Measurements from ENCODE around the gene CSGALNACT2. TPM values are rescaled to one million over a fixed set of nuclear protein-coding genes. Genes with fewer than 3 reads are reported as not detected.

The CSGALNACT2 gene
- total RNA-seq, 1 donor = 7.3 TPM

DNA sequence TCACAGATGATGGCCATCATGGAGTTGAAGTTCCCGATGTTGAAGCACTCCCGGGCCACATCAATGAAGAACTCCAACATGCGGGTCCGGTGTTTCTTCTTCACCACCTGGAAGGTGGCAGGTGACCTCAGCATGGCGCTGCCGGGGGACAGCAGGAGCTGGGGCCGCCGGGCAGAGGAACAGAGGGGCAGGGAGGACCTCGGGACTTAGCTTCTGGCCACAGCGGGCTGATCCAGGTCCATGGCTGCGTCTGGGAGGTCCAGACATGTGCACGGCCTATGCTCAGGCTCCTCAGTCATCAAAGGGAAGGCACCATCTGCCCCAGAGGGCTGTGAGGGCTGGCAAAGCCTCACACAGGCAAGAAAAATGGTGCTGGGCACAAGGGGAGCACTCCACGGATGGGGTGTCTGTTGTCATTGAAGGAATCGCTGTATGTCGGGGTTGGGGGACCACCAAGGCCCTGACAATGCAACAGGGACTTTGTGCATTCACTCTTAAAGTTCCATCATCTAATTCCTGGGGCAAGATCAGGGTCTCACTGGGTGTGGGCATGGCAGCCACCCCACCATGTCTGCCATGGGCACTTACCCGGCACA lies 60.9 kb downstream of the CSGALNACT2 start:
- DNase-seq (ENCODE audit: low read depth in 2 of 3, low spot score in 2 of 3) = no peak

DNA sequence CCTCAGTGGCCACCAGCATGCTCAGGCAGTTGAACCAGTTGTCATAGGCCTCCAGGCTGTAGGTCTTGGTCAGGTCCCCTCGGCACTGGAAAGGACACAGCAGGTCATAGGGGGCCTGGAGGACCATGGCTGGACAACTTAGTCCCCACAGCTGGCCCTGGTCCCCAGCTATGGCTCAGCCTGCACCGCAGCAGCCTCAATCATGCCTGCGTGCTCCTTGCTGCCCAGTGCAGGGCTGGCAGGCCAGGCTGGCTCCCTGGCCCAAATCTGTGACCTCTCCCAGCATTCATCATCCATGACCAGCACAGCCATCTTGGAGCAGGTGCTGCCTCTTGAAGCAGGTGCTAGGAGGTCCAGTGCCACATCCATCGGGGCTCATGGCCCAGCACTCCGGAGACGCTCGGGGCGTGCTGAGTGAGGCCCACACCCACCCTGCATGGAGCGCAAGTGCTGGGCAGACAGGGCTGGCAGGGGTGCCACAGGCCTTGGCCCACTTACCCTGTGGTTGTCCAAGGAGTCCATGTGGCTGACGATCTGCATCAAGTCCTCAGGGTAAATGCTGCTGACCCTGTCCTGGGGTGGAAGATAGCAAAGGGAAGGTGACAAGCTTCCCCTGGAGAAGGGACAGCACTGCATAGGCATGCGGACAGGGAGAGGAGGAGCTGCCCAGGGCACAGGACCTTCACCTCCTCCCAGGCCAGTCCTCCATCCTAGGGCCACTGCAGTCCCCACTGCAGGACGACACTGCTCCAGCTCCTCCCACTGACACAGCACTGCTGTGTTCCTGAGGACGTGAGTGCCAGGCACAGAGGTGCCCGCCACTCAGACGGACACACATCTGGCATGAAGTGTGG lies 61.7 kb downstream of the CSGALNACT2 start:
- DNase-seq (ENCODE audit: low read depth in 2 of 3, low spot score in 2 of 3) = no peak

DNA sequence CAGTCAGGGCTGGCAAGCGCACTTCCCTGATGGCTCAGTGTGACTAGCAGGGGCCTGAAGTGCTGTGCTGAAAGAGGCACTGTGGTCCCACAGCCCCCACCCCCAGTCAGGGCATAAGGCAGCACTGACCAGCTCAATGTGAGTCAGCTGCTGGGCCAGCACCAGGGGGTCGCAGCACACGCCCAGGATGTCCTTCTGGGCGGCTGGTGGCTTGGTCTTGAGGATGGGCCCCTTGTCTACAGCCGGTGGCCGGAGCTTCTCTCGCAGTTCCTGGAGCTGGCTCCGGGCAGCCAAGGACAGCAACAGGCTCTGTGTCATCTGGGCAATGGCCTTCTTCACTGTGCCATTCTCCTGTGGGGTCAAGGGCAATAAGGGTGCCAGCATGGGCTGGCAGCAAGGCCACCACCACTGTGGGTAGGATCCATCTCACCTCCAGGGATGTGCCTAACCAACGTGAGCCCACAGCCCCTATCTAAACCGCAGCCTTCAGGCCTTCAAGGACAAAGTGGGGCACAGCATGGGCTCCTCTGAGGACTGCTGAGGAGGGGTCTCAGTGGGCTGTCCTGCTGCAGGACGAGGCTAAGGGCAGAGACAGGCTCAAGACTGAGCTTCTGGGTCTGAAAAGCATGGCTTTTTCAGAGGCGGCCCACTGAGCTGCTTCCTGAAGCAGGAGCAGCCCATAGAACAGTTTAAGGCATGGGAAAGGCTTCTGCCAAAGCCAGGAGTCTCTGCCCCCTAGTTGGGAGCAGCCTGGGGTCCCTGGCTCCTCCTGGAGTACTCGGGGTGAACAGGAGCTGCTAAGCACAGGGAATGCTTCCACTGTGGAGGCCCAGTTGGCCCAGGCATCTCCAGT lies 62.5 kb downstream of the CSGALNACT2 start:
- DNase-seq (ENCODE audit: low read depth in 2 of 3, low spot score in 2 of 3) = no peak

DNA sequence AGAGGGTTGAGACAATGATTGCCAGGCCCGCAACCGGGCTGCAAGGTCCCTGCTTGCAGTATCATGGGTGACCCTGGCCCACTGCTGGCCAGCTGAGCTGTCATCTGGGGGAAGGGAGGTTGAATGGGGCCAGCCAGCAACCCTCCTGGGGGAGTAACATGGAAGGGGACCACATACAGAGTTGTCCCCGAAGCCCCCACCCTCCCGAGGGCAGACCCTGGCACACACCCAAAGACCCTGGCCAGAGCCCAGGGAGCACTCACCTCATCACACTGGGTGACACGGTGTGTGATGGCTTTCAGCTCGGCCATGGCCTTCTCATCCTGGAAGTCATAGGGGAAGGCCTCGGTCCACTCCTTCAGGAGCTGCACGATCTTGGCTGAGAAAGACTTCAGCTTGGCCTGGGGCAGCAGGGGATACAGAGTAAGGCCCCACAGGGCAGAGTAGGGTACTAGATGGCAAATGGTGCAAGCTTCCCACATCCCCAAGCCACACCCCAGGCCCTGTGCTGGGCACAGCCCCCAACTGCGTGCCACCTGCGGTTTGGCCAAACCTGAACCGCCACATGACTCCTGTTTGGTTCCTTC lies 63.4 kb downstream of the CSGALNACT2 start:
- no peak for DNase-seq (ENCODE audit: low read depth in 2 of 3, low spot score in 2 of 3)

DNA sequence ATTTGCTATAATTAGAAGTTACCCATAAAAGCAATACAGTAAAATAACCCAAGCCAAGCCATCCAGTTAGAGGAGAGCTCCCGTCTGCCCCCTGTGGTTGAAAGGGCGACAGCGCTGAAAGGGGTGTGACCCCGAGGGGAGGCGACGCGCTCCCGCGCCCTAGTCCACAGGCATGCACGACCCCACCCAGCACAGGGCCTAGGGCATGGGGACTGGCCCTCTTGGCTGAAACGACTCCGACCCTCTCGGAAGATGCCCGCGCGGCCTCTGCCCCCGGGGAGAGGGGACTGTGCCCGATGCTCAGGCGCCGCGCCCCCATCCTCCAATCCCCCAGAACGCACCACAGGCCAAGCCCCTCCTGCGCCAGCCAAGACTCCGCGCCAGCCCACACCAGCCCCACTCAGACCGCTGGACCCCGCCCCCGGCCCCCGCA lies 64.0 kb downstream of the CSGALNACT2 start:
- peak in 2 of 3 donors; percentile 65 to 85 for DNase-seq (ENCODE audit: low read depth in 2 of 3, low spot score in 2 of 3)

DNA sequence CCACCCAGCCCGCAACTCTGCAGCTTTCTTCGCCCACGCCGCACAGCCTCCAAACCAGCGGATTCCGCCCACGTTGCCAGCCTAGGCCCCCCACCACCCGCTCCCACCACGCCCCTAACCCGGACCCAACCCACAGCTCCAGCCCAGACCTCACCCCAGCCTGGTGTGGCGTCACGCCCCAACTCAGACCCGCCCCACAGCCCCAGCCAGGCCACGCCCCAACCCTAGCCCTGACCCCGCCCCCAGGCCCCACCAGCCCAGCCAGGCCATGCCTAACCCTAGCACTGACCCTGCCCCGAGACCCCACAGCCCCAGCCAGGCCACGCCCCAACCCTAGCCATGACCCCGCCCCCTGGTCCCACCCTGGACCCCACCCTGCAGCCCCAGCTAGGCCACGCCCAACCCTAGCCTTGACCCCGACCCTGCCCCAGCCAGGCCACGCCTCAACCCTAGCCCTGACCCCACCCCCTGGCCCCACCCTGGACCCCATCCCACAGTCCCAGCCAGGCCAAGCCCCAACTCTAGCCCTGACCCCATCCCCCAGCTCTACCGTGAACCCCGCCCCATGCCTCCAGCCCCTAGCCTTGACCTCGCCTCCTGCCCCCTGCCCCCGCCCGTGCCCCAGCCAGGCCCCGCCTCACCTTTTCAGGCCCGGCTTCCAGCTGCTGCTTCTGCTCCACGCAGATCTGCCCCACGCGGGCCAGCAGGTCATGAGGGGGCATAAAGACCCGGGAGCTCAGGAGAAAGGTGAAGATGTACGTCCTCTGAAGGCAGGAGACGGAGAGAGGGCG lies 64.6 kb downstream of the CSGALNACT2 start:
- DNase-seq (ENCODE audit: low read depth in 2 of 3, low spot score in 2 of 3) = peak in 2 of 3 donors; percentile 62 to 68

DNA sequence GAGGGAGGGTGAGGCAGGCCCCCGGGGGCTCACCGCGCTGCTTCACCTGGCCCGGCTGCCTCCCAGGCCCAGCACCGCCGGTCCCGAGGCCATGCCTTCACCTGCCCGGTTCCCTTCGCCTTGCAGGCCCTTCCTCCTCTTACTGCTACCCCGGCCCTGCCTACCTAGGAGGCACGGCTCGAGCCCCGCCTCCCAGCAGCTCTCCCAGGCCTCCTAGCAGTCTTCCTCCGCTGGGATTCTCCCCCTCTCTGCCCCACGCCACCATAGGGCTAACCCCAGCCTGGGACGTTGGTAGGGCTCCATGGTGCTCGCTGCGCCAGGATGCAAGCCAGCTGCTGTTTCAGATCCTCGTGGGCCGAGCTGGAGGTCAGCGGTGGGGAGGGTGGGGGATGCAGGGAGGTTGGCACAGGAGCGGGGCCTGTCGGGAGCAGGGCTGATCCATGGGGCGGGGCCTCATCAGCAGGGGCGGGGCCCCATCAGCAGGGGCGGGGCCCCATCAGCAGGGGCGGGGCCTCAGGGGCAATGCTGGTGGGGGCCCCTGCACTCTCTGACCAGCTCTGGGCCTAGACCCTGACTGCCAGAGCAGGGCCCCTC lies 65.3 kb downstream of the CSGALNACT2 start:
- peak in 2 of 3 donors; percentile 21 to 26 for DNase-seq (ENCODE audit: low read depth in 2 of 3, low spot score in 2 of 3)

DNA sequence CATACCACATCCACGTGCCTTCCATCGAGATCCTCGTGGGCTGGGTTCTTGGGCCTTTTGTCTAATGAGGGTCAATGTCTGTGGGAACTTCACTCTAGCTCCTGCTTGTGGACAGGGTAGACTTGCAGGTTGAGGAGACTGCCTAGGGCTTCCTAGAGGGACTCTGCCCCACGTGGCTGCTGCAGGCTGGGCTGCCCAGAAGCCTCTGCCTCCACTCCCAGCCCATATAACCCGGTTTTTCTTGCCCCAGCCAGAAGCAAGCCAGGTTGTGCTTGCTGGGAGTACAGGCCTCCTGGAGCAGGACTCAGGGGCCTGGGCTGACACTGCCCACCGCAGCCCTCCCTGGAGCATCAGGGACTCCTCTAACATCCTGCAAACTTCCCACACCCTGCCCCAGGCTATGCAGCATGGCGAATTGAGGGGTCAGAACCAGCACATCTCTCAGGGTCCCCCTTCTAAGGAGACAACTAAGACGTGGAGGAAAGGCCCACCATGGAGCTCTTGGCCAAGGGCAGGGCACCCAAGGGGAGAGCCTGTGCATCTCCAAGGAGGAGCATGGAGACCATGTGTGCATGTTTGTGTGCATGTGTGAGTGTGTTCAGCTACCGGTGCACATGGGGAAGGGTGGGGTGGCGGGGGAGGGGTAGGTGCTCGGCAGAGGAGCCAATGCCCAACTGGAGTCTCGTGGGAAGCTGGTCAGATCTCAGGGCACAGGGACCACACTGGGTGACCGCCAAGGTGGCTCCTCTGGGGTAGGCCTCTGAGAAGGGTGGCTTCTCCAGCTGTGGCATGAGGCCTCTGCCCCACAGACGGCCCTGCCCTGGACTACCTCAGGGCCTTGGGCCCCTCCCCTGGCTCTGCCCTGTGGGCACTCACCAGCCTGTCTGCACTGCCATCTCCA lies 66.0 kb downstream of the CSGALNACT2 start:
- DNase-seq (ENCODE audit: low read depth in 2 of 3, low spot score in 2 of 3) = peak in 1 of 3 donors; percentile 26

DNA sequence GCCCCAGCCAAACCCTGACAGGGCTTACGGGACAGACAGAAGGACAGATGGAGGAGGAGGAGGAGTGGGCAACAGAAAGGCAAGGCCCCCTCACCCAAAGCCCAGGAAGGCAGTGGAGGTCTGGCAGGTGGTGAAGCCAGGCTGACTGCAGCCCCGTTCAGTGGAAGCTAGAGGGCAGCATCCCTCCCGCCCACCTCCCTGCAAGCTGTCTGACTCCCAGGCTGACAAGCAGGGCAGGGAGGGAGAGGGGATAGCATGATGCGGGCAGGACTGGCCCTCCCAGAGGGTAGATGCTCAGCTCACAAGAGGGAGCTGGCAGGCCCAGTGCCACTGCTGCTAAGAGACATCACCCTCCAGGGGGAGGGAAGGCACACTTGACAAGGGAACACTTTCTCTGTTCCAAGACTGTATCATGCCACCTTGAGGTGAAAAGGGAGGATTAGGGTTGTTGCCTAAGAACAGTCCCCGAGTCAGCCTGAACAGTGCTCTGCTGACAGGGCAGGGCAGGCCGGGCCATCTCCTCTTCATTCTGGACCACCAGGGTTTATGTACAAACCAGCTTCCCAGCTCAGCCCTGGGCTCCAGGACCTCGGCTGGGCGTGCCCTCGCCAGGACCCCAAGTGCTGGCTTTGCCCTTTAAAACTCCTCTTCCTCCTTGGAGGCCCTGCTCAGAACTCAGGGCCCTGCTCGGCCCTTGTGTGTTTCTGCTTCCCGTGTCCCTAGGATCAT lies 66.9 kb downstream of the CSGALNACT2 start:
- DNase-seq (ENCODE audit: low read depth in 2 of 3, low spot score in 2 of 3) = peak in 2 of 3 donors; percentile 71 to 74

DNA sequence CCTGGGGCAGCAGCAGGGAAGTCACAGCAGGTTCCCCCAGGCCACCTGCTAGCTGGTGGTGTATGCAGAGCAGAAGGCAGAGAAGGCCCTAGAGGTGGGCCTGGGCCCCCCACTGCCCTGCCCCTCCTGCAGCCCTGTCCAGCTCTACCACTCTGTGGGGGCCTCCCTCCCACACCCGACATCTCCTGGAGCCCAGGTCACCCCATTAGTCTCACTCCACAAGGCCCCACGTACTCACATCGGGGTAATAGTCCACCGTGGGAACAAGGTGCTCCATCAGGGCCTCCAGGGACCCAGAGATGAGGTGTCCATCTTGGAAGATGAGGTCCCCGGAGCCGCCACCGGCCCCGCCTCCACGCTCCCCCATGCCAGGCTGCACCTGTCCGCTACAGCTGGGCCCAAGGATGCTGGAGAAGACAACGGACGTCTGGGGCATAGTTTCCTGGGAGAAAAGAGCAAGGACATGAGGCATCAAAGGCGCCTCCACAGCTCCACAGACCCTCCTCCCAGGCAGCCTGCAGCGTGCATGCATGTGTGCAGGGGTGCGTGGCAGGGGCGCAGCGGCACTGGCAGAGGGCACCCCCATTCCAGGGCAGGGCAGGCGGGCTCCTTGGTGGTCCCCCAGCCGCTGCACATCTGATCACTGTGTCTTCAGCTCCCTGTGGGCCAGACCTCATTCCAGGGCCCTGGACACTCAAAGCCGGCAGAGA lies 67.6 kb downstream of the CSGALNACT2 start:
- no peak for DNase-seq (ENCODE audit: low read depth in 2 of 3, low spot score in 2 of 3)

DNA sequence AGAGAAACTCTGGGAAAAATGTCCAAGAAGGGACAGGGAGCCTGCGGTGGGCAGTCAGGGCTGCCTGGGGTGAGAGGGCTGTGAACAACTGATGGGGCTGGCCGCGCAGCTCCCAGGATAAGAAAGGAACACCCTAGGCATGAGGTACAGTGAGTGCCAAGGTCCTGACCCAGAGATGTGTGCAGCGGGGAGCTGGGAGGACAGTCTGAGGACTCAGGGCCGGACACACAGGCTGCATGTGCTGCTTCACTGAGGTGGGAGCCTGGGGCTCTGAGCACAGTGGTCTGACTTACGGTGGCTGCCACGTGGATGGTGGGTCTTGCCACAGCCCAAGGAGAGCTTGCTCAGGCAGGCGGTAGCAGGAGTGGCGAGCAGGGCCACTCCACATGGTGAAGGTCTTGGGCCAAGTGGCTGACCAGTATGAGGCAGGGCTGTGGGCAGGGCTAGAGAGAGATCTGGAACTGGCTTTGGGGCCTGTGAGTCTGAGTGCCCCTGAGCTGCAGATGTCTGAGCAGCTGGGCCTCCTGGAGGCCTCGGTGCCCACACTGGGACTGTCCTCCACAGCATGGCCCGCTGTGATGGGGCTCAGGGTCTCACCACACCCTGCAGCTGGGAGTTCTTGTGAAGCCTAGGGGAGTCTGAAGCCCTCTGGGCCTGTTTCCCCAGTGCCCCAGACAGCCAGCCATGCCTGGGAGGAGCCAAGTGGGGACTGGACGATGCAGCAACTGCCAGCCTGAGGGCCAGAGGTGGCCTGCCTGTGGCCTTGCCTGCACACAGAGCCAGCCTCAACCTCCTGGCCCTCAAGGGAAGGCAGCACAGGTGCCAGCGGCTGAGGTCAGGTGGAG lies 68.4 kb downstream of the CSGALNACT2 start:
- no peak for DNase-seq (ENCODE audit: low read depth in 2 of 3, low spot score in 2 of 3)

DNA sequence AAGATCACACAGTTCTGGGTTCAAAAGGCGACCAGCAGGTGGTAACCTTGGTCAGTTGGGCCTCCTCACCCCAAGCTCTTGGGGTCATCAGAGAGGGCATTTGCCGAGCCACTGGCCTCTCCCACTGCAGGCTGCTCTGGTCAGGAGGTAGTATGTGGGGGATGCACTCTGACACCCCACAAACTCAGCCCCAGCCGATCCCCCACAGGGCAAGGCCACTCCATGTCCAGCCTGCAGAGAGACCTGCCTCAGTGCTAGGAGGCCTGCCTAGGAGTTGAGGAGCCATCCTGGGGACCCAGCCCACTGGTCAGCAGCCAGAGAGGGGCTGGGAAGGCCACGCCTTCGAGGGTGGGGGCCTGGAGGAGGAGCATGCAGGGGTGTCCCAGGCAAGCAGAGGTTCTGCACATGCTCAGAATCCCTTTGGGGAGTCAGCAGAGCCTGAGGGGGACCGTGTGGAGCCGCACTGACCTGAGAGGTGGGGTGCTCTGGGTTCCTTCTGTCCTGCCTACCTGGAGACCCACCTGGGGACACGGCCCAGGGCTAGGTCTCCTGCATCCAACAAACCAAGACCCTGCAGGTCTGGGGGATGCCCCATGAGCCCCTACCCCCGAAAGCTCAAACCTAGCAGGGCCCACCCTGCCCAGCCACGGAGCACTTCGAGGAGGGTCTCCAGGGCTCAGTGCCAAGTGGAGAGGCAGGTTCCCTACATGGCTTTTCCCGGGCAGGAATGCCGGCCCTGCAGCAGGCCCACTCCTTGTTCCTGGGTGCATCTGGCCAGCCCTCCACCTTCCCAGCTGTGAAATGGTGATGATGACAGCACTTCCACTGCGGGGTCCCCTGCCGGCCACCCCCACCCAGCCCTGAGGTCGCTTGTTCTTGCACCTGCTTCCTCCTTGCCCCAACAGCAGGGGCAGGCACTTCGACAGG lies 70.2 kb downstream of the CSGALNACT2 start:
- peak in 1 of 3 donors; percentile 40 for DNase-seq (ENCODE audit: low read depth in 2 of 3, low spot score in 2 of 3)

DNA sequence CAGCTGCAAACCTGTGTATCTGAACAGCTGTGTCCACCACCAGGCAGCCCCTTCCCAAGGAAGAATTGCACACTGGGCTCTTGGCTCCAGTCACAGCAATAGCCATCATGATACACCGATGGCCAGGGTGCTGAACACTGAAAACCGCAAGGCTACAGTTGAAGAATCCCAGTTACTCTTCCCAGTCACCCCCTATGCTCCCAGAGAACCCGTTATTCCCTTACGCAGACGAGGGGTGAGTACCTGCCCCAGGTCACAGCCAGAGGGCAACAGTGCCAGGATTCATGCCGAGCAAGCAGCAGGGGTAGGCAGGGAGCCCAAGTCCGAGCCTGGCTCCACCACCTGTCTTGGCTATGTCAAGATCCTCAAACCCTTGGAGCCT lies 70.8 kb downstream of the CSGALNACT2 start:
- no peak for DNase-seq (ENCODE audit: low read depth in 2 of 3, low spot score in 2 of 3)

DNA sequence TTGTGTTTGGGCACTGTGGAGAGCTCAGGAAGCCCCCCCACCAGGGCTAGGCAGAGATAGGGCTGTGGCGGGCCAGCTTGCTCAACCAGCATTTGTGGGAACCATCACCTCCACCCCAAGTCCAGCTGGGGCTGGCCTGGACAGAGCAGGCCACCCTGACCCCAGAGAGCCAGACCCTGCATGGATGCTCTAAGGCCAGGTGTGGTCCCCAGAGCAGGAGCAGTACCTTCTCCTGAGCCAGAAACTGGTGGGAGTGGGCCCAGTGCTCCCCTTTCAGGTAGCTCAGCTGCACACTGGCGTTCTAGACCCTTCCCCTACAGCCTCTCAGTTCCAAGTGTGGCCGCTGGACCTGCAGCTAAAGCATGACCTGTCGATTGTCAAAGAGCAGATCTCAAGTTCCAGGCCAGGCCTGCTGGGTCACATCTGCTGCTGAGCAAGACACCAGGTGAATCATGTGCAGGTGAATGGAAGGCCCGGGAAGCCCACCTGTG lies 71.5 kb downstream of the CSGALNACT2 start:
- DNase-seq (ENCODE audit: low read depth in 2 of 3, low spot score in 2 of 3) = no peak

DNA sequence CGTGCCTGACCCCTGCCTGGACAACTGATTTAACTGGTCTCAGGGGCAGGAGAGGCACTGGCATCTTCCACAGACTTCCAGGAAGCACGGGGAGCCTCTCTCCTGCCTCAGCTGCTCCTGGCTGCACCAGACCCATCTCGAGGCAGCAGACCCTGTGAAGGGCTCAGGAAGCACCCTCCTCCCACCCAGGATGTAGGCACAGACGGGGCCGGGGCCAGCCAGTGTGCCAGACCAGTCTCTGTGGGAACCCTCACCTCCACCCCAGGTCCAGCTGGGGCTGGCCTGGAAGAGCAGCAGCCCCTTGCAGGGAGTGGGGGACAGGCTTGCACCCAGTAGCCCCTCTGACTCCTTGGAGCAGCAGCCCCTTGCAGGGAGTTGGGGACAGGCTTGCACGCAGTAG lies 72.3 kb downstream of the CSGALNACT2 start:
- no peak for DNase-seq (ENCODE audit: low read depth in 2 of 3, low spot score in 2 of 3)

Measured in hematopoietic multipotent progenitor cell (in vitro differentiated cells).